Fibroblast of upper back skin (primary cell): ENCODE measurements around the gene SGCA.

ENCODE experiments used
- DNase-seq: peaks from one replicate; pipeline ENCODE4 v3.0.0-alpha.2; 2013

Gene SGCA

DNA sequence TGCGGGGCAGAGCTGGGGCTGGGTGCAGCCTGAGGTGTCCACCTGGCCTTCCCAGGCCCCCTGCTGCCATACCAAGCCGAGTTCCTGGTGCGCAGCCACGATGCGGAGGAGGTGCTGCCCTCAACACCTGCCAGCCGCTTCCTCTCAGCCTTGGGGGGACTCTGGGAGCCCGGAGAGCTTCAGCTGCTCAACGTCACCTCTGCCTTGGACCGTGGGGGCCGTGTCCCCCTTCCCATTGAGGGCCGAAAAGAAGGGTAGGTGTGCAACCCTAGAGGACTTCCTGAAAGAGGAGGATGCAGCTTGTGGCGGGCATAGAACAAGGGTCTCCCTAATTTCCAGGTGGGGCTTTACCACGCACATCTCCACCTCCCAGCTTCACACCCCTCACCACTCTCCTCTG lies 2.5 kb downstream of the SGCA start:
- no peak for DNase-seq

DNA sequence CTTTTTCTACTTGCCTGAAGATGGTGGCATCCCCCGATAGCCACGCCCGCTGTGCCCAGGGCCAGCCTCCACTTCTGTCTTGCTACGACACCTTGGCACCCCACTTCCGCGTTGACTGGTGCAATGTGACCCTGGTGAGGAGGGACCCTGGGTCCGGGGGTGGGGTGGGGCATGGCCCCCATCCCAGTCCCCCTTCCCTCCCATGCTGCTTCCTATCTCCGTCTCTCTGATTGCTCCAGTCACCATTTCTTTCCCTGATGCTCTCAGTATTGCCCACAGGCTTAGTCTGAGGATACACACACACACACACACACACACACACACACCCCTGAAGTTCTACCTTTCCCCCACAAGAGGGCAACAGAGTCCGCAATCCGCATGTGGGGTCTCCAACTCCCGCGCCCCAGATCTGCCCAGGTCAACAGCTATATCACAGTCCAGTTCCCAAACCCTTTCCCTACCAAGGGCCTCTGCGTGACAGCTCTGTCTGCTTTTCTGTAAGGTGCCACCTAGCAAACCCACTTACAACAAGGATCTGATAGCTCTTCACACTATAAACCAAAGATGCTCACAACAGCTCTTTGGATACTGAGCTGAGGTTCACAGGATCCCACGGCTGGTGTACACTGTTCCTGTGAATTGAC lies 3.4 kb downstream of the SGCA start:
- DNase-seq = peak; percentile 75

DNA sequence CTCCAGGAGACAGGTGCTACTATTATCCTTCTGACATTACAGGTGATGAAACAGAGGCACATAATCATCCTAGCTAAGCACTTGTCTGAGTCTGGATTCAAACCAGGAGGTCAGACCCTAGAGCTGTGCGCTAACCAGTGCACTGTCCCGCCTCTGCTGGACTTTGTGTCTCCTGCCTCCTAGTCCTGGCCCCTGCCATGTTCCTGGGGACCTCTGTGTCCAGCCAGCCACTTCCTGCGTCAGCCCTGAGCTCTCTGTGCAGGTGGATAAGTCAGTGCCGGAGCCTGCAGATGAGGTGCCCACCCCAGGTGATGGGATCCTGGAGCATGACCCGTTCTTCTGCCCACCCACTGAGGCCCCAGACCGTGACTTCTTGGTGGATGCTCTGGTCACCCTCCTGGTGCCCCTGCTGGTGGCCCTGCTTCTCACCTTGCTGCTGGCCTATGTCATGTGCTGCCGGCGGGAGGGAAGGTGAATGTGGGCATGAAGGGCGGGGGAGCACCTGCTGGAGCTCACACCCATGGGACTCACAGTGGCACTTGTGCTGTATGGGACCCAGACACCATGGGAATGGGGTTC lies 4.2 kb downstream of the SGCA start:
- no peak for DNase-seq

DNA sequence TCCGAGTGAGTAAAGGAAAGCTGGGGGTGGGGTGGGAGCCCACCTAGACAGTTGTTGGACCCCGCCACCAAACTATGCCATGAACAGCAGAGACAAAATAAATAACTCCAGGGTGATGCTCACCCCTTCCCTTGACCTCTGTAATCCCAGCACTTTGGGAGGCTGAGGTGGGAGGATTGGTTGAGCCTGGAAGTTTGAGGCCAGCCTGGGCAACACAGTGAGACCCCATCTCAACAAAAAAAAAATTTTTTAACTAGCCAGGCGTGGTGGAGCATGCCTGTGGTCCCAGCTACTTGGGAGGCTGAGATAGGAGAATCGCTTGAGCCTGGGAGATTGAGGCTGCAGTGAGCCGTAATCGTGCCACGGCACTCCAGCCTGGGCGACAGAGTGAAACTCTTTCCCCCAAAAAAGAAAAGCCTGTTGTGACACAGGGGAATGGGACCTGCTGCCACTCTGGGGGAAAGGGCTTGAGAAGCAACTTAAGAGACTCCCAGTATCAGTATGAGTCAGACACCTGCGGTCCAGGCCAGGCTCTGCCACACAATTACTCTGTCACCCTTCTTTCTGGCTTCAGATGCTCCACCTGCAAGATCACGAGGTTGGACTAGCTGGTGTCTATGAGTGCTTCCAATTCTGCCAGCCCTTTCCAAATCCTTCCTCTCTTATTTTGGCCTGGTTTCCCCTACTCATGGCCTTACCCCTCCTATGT lies 5.0 kb downstream of the SGCA start:
- no peak for DNase-seq

DNA sequence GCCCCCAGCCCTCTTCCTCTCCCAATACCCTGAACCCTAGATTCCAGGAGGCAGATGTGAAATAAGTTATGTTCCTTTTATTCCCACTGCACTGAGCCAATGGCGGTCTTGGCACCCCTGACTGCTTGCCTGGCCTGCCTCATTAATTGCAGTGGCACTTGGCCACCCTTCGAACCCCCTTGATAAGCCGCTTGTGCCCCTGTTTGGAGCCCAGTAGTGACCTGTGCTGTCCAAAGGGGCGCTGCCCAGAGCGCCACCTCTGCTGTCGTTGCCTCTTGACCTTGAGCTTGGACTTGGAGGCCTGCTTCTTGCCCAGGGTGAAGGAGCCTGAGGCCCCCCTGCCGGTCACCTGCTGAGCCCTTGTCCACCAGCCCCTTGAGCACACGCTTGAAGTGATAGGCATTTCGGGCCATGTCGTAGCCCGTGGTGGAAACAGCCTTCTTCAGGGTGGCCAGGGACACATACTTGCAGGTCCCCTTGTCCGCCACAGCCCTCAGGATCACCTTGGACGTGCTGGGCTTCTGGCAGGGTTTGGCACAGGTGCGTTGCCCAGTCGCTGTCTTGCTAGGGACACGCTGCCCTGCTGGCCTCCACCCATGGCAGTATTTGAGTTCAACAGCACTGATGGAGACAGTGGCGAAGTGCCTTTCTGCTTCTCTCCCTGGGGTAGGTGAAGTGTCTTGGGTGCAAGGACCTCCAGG lies 5.7 kb downstream of the SGCA start:
- DNase-seq = no peak

DNA sequence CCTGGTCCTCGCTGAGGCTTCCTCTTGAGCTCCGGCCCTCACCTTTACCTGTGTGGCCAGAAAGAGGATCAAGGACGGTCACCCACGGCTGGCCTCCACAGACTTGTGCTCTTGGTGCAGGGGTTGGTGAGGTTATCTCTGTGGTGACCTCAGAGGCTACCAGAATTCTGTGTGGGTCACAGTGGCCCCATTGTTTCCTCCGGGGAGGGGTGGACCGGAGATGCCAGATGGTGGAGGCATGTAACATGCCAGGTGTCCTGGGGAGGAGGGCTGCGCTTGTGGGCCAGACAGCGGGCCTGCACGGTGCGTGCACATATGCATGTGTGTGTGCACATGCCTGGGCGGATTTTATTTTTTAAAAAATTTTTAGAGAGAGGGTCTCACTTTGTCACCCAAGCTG lies 6.3 kb downstream of the SGCA start:
- DNase-seq = no peak

DNA sequence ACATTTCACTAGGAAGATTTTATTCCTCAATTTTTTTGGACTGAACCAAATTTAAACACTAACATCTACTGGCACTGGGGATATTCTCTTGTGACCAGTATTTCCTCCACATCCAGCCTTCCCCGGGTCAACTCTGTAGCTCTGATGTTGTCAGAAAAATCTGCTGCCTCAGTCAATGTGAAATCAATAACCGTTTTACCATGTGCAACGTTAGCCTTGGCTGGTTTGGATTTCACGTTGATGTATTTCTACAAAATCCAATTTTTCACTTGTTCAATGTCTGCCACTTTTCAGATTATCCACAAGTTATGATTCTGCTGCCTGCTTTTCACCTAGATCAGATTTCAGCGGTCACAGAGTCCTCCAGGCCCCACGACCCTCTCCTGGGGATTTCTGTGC lies 7.1 kb downstream of the SGCA start:
- no peak for DNase-seq

DNA sequence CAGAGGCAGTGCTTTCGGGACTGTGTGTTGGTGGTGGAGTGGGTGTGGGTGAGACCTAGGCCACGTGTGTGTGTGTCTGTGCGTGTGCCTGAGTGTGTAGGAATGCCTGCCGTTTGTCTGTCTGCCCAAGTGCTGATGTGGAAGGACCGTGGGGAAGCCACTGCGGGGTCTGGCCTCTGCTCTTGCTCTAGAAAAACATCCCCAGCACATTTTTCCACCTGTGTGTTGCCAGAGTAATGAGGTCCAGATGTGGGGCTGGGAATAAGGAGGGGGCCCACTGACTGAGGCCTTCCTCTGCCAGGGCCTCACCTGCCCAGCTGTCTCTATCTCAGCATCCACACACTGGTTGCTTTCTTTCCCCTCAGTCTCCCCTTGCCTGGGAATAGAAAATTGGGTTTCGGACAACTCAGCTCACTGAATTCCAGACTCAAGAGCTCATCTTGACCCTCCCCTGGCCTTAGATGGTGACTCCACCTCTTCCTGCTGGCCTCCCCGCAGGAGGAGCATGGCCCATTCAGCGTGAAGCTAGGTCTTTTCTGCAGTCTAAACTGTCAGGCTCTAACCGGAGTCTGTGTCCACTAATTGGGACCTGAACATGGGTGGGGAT lies 7.6 kb downstream of the SGCA start:
- peak; percentile 89 for DNase-seq

DNA sequence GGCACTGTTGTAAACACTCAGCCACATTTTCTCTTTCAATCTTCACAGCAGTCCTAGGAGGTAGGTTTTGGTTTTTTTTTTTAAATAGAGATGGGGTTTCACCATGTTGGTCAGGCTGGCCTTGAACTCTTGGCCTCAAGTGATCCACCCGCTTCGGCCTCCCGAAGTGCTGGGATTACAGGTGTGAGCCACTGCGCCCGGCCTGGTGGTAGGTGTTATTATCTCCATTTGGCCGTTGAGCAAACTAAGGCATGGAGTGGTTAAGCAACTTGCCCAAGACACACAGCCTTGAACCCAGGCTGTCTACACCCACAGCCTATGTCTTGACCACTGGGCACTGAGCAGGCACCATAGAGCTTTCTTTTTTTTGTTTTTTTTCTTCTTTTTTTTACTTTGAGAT lies 8.6 kb downstream of the SGCA start:
- DNase-seq = no peak

DNA sequence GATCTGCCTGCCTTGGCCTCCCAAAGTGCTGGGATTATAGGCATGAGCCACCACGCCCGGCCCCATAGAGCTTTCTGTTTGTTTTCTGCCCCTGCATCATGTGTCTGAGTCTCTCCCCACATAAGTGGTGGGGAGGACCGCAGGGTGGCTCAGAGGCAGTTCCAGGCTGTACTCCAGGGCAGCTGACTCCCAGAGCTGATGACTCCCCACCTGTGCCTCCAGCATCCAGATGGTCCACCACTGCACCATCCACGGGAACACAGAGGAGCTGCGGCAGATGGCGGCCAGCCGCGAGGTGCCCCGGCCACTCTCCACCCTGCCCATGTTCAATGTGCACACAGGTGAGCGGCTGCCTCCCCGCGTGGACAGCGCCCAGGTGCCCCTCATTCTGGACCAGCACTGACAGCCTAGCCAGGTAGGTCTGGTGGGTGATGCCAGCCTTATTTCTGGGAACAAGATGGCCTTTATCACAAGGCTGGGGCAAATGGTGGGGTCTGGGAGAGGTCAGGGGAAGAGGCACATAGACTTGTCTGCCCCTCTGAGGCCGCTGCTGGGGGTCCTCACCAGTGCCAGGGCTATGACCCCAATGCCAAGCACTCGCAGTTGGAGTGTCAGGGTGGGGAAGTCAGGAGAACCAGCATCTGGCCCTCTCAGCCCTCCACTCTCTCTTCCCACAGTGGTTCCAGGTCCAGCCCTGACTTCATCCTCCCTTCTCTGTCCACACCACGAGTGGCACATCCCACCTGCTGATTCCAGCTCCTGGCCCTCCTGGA lies 9.4 kb downstream of the SGCA start:
- peak; percentile 26 for DNase-seq

DNA sequence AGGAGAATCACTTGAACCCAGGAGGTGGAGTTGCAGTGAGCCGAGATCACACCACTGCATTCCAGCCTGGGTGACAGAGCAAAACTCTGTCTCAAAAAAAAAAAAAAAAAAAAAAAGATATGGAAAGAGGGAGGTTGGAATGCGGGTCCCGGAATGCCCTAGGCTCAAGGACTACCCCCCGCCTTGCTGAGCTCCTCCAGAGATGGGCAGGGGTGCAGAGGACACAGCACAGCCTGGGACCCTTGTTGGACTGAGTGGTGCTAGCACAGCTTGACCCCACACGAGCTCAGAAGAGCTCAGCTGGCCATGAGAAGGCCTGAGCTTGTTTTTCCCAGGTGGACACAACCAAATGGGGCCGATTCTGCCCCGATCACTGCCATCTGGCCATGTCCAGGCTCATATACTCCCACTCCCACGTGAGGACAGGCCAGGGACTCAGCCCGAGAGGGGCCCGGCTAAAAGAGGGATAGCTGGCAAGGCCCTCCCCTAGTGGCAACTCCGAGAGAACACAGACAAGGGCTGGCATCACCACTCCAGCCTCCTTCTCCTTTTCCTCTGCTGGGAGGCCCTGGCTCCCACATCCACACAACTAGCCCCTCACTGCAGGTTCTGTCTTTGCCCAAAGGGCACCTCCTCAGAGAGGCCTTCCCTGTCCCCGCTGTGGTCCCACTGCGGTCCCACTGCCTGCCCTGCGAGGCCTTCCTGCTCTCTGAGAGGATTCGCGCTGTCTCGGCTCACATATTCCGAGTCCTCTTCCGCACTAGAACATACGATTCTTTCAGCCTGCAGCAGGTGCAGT lies 11.0 kb downstream of the SGCA start:
- DNase-seq = peak; percentile 45

DNA sequence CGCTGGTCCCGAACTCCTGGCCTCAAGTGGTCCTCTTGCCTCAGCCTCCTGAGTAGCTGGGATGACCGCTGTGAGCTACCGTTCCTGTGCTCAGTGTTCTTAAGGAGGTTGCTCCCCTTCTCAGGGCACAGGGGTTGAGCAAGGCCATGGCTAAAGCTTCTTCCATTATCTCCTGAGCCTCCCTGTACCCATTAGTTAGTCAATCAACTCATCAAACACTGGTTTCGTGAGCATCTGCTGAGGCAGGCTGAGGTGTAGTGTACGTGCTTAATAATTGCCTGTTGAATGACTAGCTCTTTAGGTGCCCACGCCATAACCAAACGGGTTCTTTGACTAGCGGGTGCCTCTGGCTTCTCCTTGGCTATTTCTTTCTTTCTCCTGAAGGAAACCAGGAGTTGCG lies 11.7 kb downstream of the SGCA start:
- DNase-seq = no peak

DNA sequence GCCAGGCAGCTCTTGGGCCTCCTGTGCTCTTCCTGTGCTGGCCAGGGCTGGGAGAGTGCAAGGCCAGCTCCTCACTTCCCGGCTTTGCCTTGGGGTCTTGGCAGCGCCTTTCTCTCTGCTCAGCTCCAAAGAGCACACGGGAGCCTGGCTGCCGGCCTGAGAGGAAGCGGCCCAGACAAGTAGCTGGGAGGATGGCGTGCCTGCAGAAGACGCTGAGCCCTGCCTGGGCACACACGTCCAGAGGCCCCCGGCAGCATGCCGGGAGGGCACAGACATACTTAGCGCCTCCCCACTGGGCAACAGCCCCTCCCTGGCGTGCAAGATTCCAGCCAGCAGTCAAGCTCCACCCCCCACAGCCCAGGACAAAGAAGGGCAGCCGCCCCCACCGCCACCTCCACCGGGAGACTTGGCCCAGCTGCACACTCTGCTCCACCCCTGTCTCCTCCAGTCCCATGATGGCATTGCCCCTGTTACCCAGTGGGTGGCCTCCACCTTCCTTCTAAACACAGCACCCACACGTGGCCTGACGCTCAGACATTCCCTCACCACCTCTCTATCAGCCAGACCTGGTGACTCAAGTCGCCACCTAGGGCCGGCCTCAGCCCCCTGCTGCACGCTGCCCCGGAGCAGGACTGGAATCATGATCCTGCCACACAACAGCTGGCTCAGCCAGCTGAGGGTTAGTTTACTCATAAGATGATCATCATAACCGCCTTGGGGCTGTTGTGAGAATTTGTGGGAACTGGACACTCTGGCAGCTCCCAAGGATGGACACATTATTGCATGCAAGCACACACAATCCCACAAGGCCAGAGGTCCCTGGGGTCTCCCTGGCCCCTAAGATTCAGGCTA lies 12.4 kb downstream of the SGCA start:
- DNase-seq = peak; percentile 93

DNA sequence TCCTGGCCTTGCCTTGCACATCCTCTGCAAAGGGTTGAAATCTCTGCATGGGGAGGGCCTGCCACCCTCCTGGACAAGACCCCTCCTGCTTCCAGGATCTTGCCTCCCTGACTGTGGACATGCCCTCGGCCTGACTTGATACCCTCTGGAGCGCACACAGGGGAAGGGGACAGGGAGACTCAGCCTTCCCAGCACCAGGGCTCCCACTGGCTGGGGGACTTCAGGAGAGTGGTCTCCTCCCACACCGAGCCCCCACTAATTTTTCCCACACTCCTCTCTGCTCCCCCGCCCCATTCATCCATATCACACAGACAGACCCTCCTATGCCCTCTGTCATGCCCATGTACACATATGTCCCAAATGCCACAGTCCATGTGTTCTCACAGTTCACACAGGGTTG lies 14.3 kb downstream of the SGCA start:
- DNase-seq = peak; percentile 48

DNA sequence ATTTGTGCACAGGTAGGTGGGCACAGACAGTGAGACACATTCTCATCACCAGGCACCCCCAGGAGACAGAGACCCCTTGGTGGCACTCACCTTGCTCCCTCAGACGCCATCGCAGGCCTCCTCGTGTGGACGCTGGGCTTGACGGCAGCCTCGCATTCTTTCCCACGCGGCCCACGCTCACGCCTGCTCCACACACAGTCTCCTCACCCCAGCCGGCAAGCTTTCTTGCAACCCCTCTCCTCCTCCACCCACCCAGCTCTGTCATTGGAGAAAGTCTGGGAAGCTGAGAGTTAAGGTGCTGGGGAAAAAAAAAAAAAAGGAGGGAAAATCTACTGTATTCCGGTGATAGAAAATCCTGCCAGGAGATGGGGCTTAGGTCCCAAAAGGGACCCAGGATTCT lies 14.8 kb downstream of the SGCA start:
- DNase-seq = peak; percentile 53

DNA sequence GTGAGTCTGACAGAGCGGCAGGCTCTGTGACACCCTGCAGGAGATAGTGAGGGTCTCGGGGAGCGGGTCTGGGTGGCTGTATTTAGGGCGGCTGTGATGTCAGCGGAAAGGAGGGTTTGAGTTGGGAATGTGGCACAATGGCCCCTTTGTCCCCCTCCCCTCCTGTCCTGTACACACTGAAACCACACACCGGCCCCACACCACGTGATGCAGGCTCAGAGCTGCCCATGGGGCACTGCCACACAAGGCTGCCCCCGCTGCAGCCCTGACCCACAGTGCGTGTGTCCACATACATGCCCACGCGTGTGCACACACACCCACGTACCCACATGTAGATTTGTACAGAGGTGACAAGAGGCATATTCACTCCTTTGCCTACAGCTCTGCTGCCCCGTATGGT lies 15.3 kb downstream of the SGCA start:
- DNase-seq = no peak

DNA sequence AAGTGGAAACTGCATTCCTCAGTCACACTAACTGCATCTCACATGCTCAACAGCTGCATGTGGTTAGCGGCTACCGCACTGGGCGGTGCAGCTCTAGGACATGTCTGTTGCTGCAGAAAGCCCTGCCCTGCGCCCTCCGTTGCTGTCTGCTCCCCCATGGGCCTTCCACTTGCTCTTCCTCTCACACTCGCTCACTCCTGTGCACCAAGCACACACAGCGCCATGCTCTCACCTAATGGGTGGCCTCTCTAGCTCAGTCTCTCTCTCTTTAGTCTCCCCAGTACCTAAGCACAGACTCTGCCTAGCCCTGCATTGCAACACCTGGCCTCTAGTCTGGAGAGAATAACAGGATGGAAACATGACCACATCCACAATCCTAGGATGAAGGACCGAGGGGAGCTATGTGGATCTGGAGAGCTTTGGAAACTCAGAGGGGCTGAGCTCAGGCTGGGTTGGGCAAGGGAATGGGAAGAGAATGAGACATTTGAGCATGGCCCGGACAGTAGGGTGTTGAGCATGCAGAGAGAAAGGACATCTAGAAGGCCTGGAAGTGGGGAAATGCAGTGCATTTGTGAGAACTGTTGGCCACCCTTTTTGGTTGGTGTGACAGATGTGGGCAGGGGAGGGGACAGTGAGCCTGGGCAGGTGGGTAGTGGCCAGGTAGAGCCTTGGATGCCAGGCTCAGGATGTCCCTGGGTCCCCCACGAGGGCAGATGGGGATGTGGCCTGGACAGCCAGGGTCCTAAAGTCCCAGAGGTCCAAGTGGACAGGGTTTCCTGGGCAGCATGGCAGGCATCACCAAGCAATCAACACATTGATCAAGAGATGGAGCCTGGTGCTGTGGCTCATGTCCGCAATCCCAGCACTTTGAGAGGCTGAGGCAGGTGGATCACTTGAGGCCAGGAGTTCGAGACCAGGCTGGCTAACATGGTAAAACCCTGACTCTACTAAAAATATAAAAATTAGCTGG lies 16.1 kb downstream of the SGCA start:
- DNase-seq = peak; percentile 89

DNA sequence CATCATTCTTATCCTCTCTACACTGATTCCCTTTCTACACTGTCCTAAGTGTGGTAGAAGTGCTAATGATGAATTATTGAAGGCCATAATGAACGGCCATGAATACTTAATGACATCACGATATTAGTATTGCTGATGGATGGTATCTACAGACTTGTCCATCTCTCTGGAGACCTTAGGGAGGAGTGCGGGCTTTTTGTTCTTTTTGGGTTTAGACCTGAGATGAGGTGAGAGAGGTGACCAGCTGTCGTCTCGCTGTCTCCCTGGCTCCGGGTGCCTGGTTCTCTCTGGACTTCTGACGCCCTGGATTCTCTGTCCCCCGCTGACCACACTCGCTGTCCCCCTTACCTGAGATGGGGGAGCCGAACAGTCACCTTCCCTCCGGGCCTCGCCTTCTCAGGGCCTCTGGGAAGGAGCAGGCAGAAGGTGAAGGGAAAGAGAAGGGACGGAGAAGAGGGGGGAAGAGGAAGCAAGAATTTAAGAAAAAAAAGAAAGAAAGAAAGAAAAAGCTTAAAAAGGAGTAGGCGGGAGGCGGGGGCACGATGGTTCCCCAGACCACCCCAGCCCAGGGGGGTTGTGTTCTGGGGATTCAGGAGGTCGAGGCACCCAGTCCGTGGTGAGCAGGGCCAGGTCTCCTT lies 17.1 kb downstream of the SGCA start:
- peak; percentile 76 for DNase-seq

DNA sequence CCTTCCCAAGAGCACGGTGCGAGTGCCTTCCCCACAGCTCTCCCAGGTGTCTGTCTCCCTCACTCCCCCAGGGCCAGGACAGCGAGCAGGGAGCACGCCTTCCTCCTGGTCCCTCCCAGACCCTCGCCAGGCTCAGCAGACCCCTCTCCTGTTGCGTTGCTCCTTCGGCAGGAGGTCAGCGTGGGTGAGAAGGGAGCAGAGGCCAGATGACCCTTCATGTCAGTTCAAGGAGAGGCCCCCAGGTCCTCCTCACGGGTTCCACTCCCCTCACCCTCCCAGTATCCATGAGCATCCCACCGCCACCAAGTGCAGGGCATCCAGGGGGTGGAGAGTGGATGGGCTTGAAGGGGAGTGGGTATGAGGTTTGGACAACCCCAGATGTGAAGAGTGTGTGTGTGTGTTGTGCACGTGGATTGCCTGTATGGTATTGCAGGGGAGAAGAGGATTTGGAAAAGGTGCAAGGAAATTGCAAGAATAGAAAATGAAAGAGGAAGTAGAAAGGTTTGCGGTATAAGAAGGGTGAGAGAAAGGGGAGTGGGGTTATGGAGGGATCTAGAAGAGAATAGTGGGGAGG lies 17.7 kb downstream of the SGCA start:
- peak; percentile 81 for DNase-seq
